Measurements from ENCODE around the gene MAPK12.

DNA sequence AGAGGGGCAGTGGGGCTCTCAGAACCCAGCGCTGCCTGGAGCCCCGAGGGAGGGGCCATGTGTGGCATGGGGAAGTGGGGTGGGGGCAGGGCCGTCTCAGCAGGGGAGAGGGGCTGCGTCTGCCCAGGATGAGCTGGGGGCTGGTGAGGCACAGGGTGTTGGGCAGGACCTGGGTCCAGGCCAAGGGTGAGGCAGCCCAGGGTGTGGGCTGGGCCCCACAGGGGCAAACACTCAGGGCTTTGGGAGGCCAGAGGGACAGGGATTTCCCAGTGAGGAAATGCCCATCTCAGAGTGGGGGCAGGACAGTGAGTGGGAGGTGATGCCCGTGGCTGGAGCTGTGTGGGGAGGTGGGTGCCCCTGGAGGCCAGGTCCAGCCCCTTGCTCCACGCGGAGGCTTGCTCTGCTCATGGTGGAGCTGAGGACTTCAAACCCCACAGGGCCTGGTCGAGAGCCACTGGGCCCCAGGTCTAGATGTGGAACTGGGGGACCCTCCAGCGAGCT, 40.6 kb upstream of the MAPK12 start:
- TF ChIP-seq, protein P1, sequence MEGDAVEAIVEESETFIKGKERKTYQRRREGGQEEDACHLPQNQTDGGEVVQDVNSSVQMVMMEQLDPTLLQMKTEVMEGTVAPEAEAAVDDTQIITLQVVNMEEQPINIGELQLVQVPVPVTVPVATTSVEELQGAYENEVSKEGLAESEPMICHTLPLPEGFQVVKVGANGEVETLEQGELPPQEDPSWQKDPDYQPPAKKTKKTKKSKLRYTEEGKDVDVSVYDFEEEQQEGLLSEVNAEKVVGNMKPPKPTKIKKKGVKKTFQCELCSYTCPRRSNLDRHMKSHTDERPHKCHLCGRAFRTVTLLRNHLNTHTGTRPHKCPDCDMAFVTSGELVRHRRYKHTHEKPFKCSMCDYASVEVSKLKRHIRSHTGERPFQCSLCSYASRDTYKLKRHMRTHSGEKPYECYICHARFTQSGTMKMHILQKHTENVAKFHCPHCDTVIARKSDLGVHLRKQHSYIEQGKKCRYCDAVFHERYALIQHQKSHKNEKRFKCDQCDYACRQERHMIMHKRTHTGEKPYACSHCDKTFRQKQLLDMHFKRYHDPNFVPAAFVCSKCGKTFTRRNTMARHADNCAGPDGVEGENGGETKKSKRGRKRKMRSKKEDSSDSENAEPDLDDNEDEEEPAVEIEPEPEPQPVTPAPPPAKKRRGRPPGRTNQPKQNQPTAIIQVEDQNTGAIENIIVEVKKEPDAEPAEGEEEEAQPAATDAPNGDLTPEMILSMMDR (IDR thresholded peaks at IDR 0.05), result no peak
- TF ChIP-seq POLR2A (IDR thresholded peaks at IDR 0.05), result no peak
